Ovary (tissue), 3 donors: ENCODE results near the gene TAS2R43.

ENCODE experiments used
- EP300 ChIP-seq: sonication (generic); formaldehyde crosslinking; IDR thresholded peaks from one replicate; pipeline ENCODE4 v1.6.1; 2017; ENCODE audit warnings: antibody characterized with exemption
- POLR2A ChIP-seq: fragments of 450-650 bp; IDR thresholded peaks from one replicate; pipeline ENCODE4 v1.6.1; 2017; ENCODE audit warnings: antibody characterized with exemption, mild to moderate bottlenecking, moderate library complexity
- TF ChIP-seq, protein P1 (sequence below), 3 donors: fragments of 450-650 bp in 2 of 3; fragments of 200-600 bp in 1 of 3; IDR thresholded peaks; one replicate each; pipeline versions ENCODE4 v1.5.1 to v1.8.0; 2016 to 2022; ENCODE audit warnings: antibody characterized with exemption in 3 of 3, mild to moderate bottlenecking in 1 of 3
- donor health status: DM: no; HTN: no; CAD: no.

- TF ChIP-seq, protein P1, sequence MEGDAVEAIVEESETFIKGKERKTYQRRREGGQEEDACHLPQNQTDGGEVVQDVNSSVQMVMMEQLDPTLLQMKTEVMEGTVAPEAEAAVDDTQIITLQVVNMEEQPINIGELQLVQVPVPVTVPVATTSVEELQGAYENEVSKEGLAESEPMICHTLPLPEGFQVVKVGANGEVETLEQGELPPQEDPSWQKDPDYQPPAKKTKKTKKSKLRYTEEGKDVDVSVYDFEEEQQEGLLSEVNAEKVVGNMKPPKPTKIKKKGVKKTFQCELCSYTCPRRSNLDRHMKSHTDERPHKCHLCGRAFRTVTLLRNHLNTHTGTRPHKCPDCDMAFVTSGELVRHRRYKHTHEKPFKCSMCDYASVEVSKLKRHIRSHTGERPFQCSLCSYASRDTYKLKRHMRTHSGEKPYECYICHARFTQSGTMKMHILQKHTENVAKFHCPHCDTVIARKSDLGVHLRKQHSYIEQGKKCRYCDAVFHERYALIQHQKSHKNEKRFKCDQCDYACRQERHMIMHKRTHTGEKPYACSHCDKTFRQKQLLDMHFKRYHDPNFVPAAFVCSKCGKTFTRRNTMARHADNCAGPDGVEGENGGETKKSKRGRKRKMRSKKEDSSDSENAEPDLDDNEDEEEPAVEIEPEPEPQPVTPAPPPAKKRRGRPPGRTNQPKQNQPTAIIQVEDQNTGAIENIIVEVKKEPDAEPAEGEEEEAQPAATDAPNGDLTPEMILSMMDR (IDR thresholded peaks at IDR 0.05), result no peak
- TF ChIP-seq POLR2A (no peak), EP300 (no peak)
Measured at GRCh38 chr12:11067514-11067913, 24.6 kb downstream of the TAS2R43 start.
